ENCODE results near the gene CEP290.
"Not testable (repeated sequence)": the region's sequence is repeated elsewhere in the genome, so short reads cannot be mapped to it uniquely, and the experiment has no call there.

CEP290 gene

DNA sequence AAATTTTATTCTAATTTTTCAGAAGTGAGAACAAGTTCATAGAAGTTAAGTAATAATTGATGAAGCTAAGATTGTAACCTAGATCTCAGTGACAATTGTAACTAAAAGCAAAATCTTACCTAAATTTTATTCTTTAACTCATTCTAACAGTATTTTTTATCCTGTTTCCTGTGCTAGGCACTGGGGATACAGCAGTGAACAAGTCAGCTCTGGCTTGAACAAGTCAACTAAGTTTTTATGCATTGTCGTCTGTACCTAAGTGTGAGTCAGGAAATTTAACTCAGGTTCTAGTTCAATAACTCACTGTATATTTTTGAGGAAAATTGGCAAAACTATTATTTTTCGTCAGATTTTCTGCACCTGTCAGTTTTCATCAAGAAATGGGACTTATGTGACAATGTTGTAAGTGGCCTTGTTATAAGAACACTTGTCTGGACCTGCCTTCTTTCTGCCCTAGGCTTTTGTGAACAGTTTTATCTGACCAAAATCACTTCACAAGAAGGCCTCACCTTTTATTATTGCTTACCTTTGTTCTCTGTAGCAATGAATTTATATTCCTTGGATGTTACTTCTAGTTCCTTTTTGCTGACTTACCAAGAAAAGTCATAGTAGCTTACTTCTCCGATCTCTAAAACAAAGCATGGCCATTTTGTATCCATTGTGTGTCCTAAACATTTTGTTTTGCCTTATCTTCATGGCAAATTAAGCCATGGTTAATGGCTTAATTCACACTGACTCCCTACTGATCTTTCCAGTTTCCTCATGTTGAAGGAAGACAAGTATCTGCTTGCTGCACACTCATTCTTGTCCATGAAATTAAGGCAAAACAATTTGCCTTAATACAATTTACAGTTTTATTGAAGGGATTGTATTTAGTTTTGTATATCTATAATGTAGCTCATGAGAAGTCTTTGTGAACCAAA, 2.9 kb upstream of the CEP290 start:
- Histone ChIP-seq H3K36me3 (replicated peaks; ENCODE audit: low read depth, low read length) (no peaks in the 10 kb centered on the region), H3K9me3 (ENCODE audit: insufficient read depth, low read length) (no peaks in the 10 kb centered on the region), H3K27ac (ENCODE audit: low read length) (no peak overlapping the region), H3K4me1 (ENCODE audit: low read length) (peaks cover 8% of the 10 kb centered on the region), H2AFZ (ENCODE audit: low read depth, low read length) (no peak overlapping the region), H3K79me2 (ENCODE audit: low read length) (peaks cover 18% of the 10 kb centered on the region), H3K9ac (ENCODE audit: low read length) (no peak overlapping the region), H3K4me2 (ENCODE audit: low read length) (no peak overlapping the region), H4K20me1 (ENCODE audit: insufficient read depth, low read length) (no peaks in the 10 kb centered on the region), H3K4me3 (ENCODE audit: low read length) (no peak overlapping the region), H3K27me3 (ENCODE audit: low read depth, low read length) (no peaks in the 10 kb centered on the region)
- no peak for TF ChIP-seq EZH2phosphoT487 (IDR thresholded peaks at IDR 0.05; ENCODE audit: low read depth)
- TF ChIP-seq, protein P1, sequence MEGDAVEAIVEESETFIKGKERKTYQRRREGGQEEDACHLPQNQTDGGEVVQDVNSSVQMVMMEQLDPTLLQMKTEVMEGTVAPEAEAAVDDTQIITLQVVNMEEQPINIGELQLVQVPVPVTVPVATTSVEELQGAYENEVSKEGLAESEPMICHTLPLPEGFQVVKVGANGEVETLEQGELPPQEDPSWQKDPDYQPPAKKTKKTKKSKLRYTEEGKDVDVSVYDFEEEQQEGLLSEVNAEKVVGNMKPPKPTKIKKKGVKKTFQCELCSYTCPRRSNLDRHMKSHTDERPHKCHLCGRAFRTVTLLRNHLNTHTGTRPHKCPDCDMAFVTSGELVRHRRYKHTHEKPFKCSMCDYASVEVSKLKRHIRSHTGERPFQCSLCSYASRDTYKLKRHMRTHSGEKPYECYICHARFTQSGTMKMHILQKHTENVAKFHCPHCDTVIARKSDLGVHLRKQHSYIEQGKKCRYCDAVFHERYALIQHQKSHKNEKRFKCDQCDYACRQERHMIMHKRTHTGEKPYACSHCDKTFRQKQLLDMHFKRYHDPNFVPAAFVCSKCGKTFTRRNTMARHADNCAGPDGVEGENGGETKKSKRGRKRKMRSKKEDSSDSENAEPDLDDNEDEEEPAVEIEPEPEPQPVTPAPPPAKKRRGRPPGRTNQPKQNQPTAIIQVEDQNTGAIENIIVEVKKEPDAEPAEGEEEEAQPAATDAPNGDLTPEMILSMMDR (IDR thresholded peaks at IDR 0.05; ENCODE audit: low read depth, low read length), result no peak

GRCh38 chr12:88144037-88144436, 2.1 kb upstream of the CEP290 start:
- H3K79me2 ChIP-seq (ENCODE audit: low read length), result peaks cover 18% of the 10 kb centered on the region
- H3K9ac ChIP-seq (ENCODE audit: low read length), result no peak overlapping the region
- peaks cover 8% of the 10 kb centered on the region for H3K4me1 ChIP-seq (ENCODE audit: low read length)
- H3K4me2 ChIP-seq (ENCODE audit: low read length), result no peak overlapping the region
- no peak overlapping the region for H3K27ac ChIP-seq (ENCODE audit: low read length)
- H3K36me3 ChIP-seq (replicated peaks; ENCODE audit: low read depth, low read length), result no peaks in the 10 kb centered on the region
- H3K27me3 ChIP-seq (ENCODE audit: low read depth, low read length), result no peaks in the 10 kb centered on the region
- H2AFZ ChIP-seq (ENCODE audit: low read depth, low read length), result no peak overlapping the region
- H4K20me1 ChIP-seq (ENCODE audit: insufficient read depth, low read length), result no peaks in the 10 kb centered on the region
- H3K4me3 ChIP-seq (ENCODE audit: low read length), result no peak overlapping the region
- TF ChIP-seq, protein P1 (IDR thresholded peaks at IDR 0.05; ENCODE audit: low read depth, low read length), result no peak
- no peak for TF ChIP-seq EZH2phosphoT487 (IDR thresholded peaks at IDR 0.05; ENCODE audit: low read depth)
- no peaks in the 10 kb centered on the region for H3K9me3 ChIP-seq (ENCODE audit: insufficient read depth, low read length)

DNA sequence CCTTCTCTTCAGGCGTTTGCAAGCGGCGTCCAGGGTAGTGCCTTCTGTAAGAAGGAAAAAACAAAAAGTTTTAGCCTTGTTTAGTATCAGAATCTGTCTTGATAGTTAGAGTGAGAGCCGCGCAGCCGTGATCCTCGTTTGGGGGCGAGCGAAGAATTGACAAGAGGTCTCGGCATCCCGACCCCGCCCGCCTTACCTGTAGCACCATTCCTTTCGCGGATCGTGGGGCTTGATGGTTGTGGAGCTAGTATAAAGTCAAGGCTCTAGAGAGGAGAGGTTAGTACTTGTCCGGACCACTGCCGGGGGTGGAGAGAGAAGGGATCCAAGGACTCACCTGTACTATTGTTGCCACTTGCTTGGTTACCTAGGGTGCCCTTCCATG, 713 bp upstream of the CEP290 start:
- H3K36me3 ChIP-seq (replicated peaks; ENCODE audit: low read depth, low read length), result no peaks in the 10 kb centered on the region
- peak overlapping the region; percentile 77 for H3K9ac ChIP-seq (ENCODE audit: low read length)
- H3K4me3 ChIP-seq (ENCODE audit: low read length), result peak overlapping the region; percentile 93
- H3K79me2 ChIP-seq (ENCODE audit: low read length), result peaks cover 18% of the 10 kb centered on the region
- H3K27ac ChIP-seq (ENCODE audit: low read length), result peak overlapping the region; percentile 40
- H3K27me3 ChIP-seq (ENCODE audit: low read depth, low read length), result no peaks in the 10 kb centered on the region
- peaks cover 8% of the 10 kb centered on the region for H3K4me1 ChIP-seq (ENCODE audit: low read length)
- H3K4me2 ChIP-seq (ENCODE audit: low read length), result peak overlapping the region; percentile 78
- no peaks in the 10 kb centered on the region for H3K9me3 ChIP-seq (ENCODE audit: insufficient read depth, low read length)
- TF ChIP-seq, protein P1 (IDR thresholded peaks at IDR 0.05; ENCODE audit: low read depth, low read length), result no peak
- TF ChIP-seq EZH2phosphoT487 (IDR thresholded peaks at IDR 0.05; ENCODE audit: low read depth), result no peak
- H2AFZ ChIP-seq (ENCODE audit: low read depth, low read length), result peak overlapping the region; percentile 67
- H4K20me1 ChIP-seq (ENCODE audit: insufficient read depth, low read length), result no peaks in the 10 kb centered on the region

- H3K27me3 ChIP-seq (ENCODE audit: low read depth, low read length), result no peaks in the 10 kb centered on the region
- peaks cover 18% of the 10 kb centered on the region for H3K79me2 ChIP-seq (ENCODE audit: low read length)
- no peaks in the 10 kb centered on the region for H3K9me3 ChIP-seq (ENCODE audit: insufficient read depth, low read length)
- TF ChIP-seq, protein P1 (IDR thresholded peaks at IDR 0.05; ENCODE audit: low read depth, low read length), result no peak
- no peak for TF ChIP-seq EZH2phosphoT487 (IDR thresholded peaks at IDR 0.05; ENCODE audit: low read depth)
- H3K4me1 ChIP-seq (ENCODE audit: low read length), result peaks cover 8% of the 10 kb centered on the region
- H3K4me3 ChIP-seq (ENCODE audit: low read length), result peak overlapping the region; percentile 93
- peak overlapping the region; percentile 92 for H2AFZ ChIP-seq (ENCODE audit: low read depth, low read length)
- peak overlapping the region; percentile 81 for H3K4me2 ChIP-seq (ENCODE audit: low read length)
- peak overlapping the region; percentile 54 for H3K27ac ChIP-seq (ENCODE audit: low read length)
- no peaks in the 10 kb centered on the region for H4K20me1 ChIP-seq (ENCODE audit: insufficient read depth, low read length)
- H3K9ac ChIP-seq (ENCODE audit: low read length), result peak overlapping the region; percentile 76
- no peaks in the 10 kb centered on the region for H3K36me3 ChIP-seq (replicated peaks; ENCODE audit: low read depth, low read length)
Measured at GRCh38 chr12:88141425-88141773, 489 bp downstream of the CEP290 start.

GRCh38 chr12:88139711-88140110, 2.2 kb downstream of the CEP290 start:
- not testable (repeated sequence) for H3K27ac ChIP-seq (ENCODE audit: low read length); H2AFZ ChIP-seq (ENCODE audit: low read depth, low read length); H3K9me3 ChIP-seq (ENCODE audit: insufficient read depth, low read length); H3K36me3 ChIP-seq (replicated peaks; ENCODE audit: low read depth, low read length); H3K27me3 ChIP-seq (ENCODE audit: low read depth, low read length); H3K4me2 ChIP-seq (ENCODE audit: low read length); H3K4me3 ChIP-seq (ENCODE audit: low read length); H4K20me1 ChIP-seq (ENCODE audit: insufficient read depth, low read length); H3K4me1 ChIP-seq (ENCODE audit: low read length); H3K9ac ChIP-seq (ENCODE audit: low read length)
- H3K79me2 ChIP-seq (ENCODE audit: low read length), result peaks cover 18% of the 10 kb centered on the region

DNA sequence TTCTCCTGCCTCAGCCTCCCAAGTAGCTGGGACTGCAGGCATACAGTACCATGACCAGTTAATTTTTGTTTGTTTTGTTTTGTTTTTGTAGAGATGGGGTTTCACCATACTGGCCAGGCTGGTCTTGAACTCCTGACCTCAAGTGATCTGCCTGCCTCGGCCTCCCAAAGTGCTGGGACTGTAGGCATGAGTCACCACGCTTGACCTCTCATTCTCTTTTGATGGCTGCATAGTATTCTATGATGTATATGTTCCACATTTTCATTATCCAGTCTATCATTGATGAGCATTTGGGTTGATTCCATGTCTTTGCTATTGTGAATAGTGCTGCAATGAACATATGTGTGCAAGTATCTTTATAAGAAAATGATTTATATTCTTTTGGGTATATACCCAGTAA, 8.7 kb downstream of the CEP290 start:
- H3K9me3 ChIP-seq (ENCODE audit: insufficient read depth, low read length); H2AFZ ChIP-seq (ENCODE audit: low read depth, low read length); H3K9ac ChIP-seq (ENCODE audit: low read length); H3K4me2 ChIP-seq (ENCODE audit: low read length); H3K4me1 ChIP-seq (ENCODE audit: low read length); H4K20me1 ChIP-seq (ENCODE audit: insufficient read depth, low read length); H3K27ac ChIP-seq (ENCODE audit: low read length); H3K27me3 ChIP-seq (ENCODE audit: low read depth, low read length); H3K4me3 ChIP-seq (ENCODE audit: low read length); H3K79me2 ChIP-seq (ENCODE audit: low read length): not testable (repeated sequence)
- H3K36me3 ChIP-seq (replicated peaks; ENCODE audit: low read depth, low read length), result peaks cover 15% of the 10 kb centered on the region
